HEK293 (cell line): ENCODE data around the gene TMCC1.

ENCODE experiments used
- CTCF ChIP-seq: fragments of 450-650 bp; formaldehyde crosslinking; IDR thresholded peaks from 2 replicates; pipeline ENCODE4 v1.5.1; 2016; ENCODE audit warnings: missing biosample characterization, missing genetic modification characterization
- INSM2 ChIP-seq: fragments of 450-650 bp; formaldehyde crosslinking; IDR thresholded peaks from 2 replicates; pipeline ENCODE4 v1.5.1; 2016; ENCODE audit warnings: missing biosample characterization, missing genetic modification characterization
- ZNF777 ChIP-seq: fragments of 450-650 bp; formaldehyde crosslinking; IDR thresholded peaks from 2 replicates; pipeline ENCODE4 v1.5.1; 2017; ENCODE audit warnings: missing biosample characterization, missing genetic modification characterization, borderline replicate concordance
- ZSCAN30 ChIP-seq: fragments of 450-650 bp; IDR thresholded peaks from 2 replicates; pipeline ENCODE4 v1.5.1; 2018; ENCODE audit warnings: missing biosample characterization, mild to moderate bottlenecking, missing genetic modification characterization, moderate library complexity

GRCh38 chr3:129822679-129823078 lies 70.8 kb downstream of the TMCC1 start:
- TF ChIP-seq ZSCAN30 (tag by site-specific recombination) (no peak), ZNF777 (tag by site-specific recombination) (no peak), CTCF (tag by site-specific recombination) (no peak), INSM2 (tag by site-specific recombination) (no peak)
